WTC11 (cell line): ENCODE measurements around the gene OTOG.

ENCODE experiments used
- CTCF ChIP-seq: fragments of 200-600 bp; IDR thresholded peaks from 2 replicates; pipeline ENCODE4 v1.8.0; 2022; ENCODE audit warnings: antibody characterized with exemption
- E2F5 ChIP-seq: sonication (generic); formaldehyde crosslinking; IDR thresholded peaks from 2 replicates; pipeline ENCODE4 v1.8.1; 2022; ENCODE audit warnings: mild to moderate bottlenecking, moderate library complexity, missing genetic modification reagents

- TF ChIP-seq CTCF (no peak), E2F5 (CRISPR knock-in tag) (no peak)
Measured at GRCh38 chr11:17514476-17514875, 32.6 kb upstream of the OTOG start.
